Pancreas (tissue), 10 donors: ENCODE results near the gene PAQR9. TPM values are rescaled to one million over a fixed set of nuclear protein-coding genes. Genes with fewer than 3 reads are reported as not detected.
A peak's percentile ranks its signal among the peaks of the same experiment; 100 is the strongest.

ENCODE experiments used
- ATAC-seq, 4 donors: fragments of 200-7000 bp; cut with Tn5 transposase; one replicate each; pipeline versions ENCODE4 v1.8.0 to v1.9.1; 2020; ENCODE audit warnings: mild to moderate bottlenecking in 4 of 4, moderate library complexity in 4 of 4
- DNase-seq, 6 donors: peaks; one replicate each; pipeline ENCODE4 v3.0.0-alpha.2; 2020
- FAIRE-seq: peaks from 2 replicates; lab custom pipeline; 2012; peaks lifted over from hg19 to GRCh38; lab: Jason Lieb, UNC
- H3K27ac ChIP-seq, 4 donors: fragments of 200-600 bp; sonication (generic); 1 replicate in 3 of 4; 2 replicates in 1 of 4; pipeline versions ENCODE4 v1.5.0 to v1.8.0; 2020
- H3K27me3 ChIP-seq, 4 donors: fragments of 200-600 bp; one replicate each; pipeline ENCODE4 v1.8.0; 2021
- H3K36me3 ChIP-seq, 3 donors: fragments of 200-600 bp; sonication (generic) in 1 of 3; one replicate each; pipeline versions ENCODE4 v1.5.0 to v1.8.0; 2020 to 2021
- H3K4me1 ChIP-seq, 3 donors: fragments of 200-600 bp; one replicate each; pipeline ENCODE4 v1.8.0; 2021
- H3K4me3 ChIP-seq, 4 donors: fragments of 200-600 bp; sonication (generic) in 2 of 4; one replicate each; pipeline versions ENCODE4 v1.5.0 to v1.8.0; 2020 to 2021
- H3K9me3 ChIP-seq, 4 donors: fragments of 200-600 bp; one replicate each; pipeline ENCODE4 v1.8.0; 2021
- WGBS, 2 donors: extraction: QIAGEN DNeasy Blood & Tissue Kit; methylation state at CpG; one replicate each; pipeline ENCODE4 v1.1.7; 2013; 5-methylcytosine and 5-hydroxymethylcytosine counted together
- intact Hi-C, 3 donors: fragments of 100-400 bp; cut with DNase I; formaldehyde crosslinking; loops; one replicate each; pipeline versions ENCODE4 v1.11.1 to v1.14.2; 2022
- polyA plus RNA-seq, 2 donors: library from polyadenylated mRNA; stranded (reverse); fragments of 200-250 nt; gene quantifications; one replicate each; pipeline ENCODE4 v1.2.3, GENCODE V29; 2013
- total RNA-seq, 6 donors: library from RNA; stranded (reverse); fragmentation: NEBNext Ultra II Directional in 4 of 6; extraction: Animal tissue kit (Norgen Biotek cat#: 25700) in 4 of 6; gene quantifications; one replicate each; pipeline versions ENCODE4 v1.2.1 to v1.2.4, GENCODE V29; 2021 to 2023
- TF ChIP-seq, protein P1 (sequence below), 4 donors: fragments of 200-600 bp; sonication (generic) in 3 of 4; IDR thresholded peaks; one replicate each; pipeline versions ENCODE4 v1.5.0 to v1.8.0; 2021; ENCODE audit warnings: antibody characterized with exemption in 4 of 4
- donor health status: healthy with polysubstance abuse.
- donor health status: DM: no; HTN: no; CAD: no; lungs with moderate emphysema.
- donor health status: DM: no; HTN: no; CAD: no.
- donor health status: control.
- donor health status: control.
- donor health status: Bipolar disorder and iron deficiency.
- donor health status: DM: yes; HTN: yes; CAD: no.
- donor health status: DM: no; HTN: no; CAD: no.
- donor health status: DM: no; HTN: no; CAD: no.
- donor health status: DM: yes; HTN: yes; CAD: no.

Gene PAQR9
- total and polyA plus RNA-seq, 8 donors, result 0.13 TPM; not detected in 7

DNA sequence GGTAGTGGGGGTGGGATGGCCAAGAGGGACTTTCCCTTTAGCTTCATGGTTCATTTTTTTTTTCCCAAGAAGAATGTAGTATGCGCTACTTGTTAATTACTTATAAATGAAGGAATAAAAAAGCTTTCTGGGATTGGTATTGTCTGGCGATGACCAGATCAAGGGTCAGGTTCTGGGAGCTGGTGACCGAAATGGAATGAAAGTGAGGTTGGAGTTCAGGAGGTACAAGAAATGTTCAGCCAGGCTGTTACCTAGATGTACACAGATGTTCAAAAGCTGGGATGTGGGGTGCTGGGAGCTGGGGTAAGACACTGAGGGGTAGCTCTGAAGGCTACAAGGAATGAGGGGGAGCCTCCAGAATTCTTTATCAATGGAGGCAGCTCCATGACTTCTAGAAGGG is 20.8 kb upstream of the PAQR9 start:
- no peaks in the 10 kb centered on the region for H3K27me3 ChIP-seq
- intact Hi-C loops, result no loop called here
- 86 to 94% methylated on average over 3 of the region's 3 CpGs for whole genome bisulfite sequencing, 2 donors
- no peaks in the 10 kb centered on the region for H3K4me1 ChIP-seq
- H3K27ac ChIP-seq, result no peak overlapping the region
- no peak overlapping the region for H3K4me3 ChIP-seq
- ATAC-seq (no peak), DNase-seq (no peak), FAIRE-seq (no peak)
- no peaks in the 10 kb centered on the region for H3K36me3 ChIP-seq
- TF ChIP-seq, protein P1, sequence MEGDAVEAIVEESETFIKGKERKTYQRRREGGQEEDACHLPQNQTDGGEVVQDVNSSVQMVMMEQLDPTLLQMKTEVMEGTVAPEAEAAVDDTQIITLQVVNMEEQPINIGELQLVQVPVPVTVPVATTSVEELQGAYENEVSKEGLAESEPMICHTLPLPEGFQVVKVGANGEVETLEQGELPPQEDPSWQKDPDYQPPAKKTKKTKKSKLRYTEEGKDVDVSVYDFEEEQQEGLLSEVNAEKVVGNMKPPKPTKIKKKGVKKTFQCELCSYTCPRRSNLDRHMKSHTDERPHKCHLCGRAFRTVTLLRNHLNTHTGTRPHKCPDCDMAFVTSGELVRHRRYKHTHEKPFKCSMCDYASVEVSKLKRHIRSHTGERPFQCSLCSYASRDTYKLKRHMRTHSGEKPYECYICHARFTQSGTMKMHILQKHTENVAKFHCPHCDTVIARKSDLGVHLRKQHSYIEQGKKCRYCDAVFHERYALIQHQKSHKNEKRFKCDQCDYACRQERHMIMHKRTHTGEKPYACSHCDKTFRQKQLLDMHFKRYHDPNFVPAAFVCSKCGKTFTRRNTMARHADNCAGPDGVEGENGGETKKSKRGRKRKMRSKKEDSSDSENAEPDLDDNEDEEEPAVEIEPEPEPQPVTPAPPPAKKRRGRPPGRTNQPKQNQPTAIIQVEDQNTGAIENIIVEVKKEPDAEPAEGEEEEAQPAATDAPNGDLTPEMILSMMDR (IDR thresholded peaks at IDR 0.05), result no peak
- H3K9me3 ChIP-seq, result no peaks in the 10 kb centered on the region

DNA sequence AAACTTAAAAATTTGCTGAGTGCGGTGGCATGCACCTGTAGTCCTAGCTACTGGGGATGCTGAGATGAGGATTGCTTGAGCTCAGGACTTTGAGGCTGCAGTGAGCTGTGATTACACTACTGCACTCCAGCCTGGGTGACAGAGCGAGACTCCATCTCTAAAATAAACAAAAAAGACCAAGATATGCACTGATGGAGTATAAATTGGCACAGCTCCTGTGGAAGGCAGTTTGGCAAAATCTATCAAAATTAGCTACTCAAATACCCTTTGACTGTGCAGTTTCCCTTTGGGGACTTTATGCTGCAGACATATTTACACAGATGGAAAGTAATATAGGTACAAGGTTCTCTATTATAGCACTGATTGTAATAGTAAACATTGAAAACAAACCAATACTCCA is 19.8 kb upstream of the PAQR9 start:
- no peaks in the 10 kb centered on the region for H3K9me3 ChIP-seq
- H3K36me3 ChIP-seq, result no peaks in the 10 kb centered on the region
- 62 to 63% methylated on average over 2 of the region's 2 CpGs for WGBS, 2 donors
- TF ChIP-seq, protein P1 (IDR thresholded peaks at IDR 0.05), result no peak
- H3K27me3 ChIP-seq, result no peaks in the 10 kb centered on the region
- DNase-seq (no peak), FAIRE-seq (no peak), ATAC-seq (no peak)
- intact Hi-C loops, result no loop called here
- no peak overlapping the region for H3K27ac ChIP-seq
- no peaks in the 10 kb centered on the region for H3K4me1 ChIP-seq
- no peak overlapping the region for H3K4me3 ChIP-seq

DNA sequence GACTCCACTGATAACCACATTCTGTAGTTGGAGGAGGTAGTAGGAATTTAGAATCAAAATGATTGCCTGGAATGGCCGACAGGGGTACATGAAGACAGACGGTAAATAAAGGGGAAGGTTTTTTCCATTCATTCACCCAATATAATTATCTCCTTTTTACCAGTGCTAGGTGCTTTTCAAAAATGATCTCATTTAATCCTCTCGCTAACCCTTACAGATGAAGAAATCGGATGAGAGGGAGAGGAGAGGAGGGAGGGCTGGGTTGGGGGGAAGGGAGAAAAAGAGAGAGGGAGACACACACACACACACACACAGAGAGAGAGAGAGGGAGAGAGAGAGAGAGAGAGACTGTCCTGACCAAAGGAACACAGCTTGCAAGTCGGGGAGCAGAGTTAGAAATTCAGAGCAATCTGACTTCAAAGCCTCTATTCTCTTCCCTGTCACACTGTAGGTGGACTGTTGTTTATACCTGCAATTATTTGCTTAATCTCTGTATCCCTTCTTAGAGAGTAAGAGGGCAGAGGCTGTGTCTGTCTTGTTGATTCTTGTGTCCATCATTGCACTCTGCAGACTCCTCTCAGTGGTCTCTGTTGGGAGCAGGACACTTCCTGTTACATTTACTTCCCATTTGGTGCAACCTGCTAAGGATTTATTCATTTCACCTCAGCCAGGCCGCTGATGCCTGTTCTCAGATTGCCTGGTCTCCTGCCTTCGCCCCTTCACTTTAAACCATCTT is 18.7 kb upstream of the PAQR9 start:
- H3K27me3 ChIP-seq, result no peaks in the 10 kb centered on the region
- ATAC-seq, result no peak
- DNase-seq, result no peak
- no peaks in the 10 kb centered on the region for H3K36me3 ChIP-seq
- 41 to 46% methylated on average over 7 of the region's 7 CpGs for WGBS, 2 donors
- no peak overlapping the region for H3K4me3 ChIP-seq
- no peak overlapping the region for H3K27ac ChIP-seq
- no peaks in the 10 kb centered on the region for H3K4me1 ChIP-seq
- H3K9me3 ChIP-seq, result no peaks in the 10 kb centered on the region
- TF ChIP-seq, protein P1 (IDR thresholded peaks at IDR 0.05), result no peak
- intact Hi-C loops, result no loop called here
- FAIRE-seq, result no peak

GRCh38 chr3:142981108-142981507 is 17.6 kb upstream of the PAQR9 start:
- no peak for ATAC-seq
- 49 to 52% methylated on average over 3 of the region's 3 CpGs for WGBS, 2 donors
- TF ChIP-seq, protein P1 (IDR thresholded peaks at IDR 0.05), result no peak
- no peaks in the 10 kb centered on the region for H3K36me3 ChIP-seq
- intact Hi-C loops, result no loop called here
- H3K27me3 ChIP-seq, result no peaks in the 10 kb centered on the region
- no peaks in the 10 kb centered on the region for H3K9me3 ChIP-seq
- H3K4me3 ChIP-seq, result no peak overlapping the region
- no peak for DNase-seq
- H3K4me1 ChIP-seq, result no peaks in the 10 kb centered on the region
- no peak overlapping the region for H3K27ac ChIP-seq
- no peak for FAIRE-seq

- WGBS, 2 donors, result 46 to 52% methylated on average over 1 of the region's 1 CpG
- no peak overlapping the region for H3K4me3 ChIP-seq
- DNase-seq, result no peak
- no peak overlapping the region for H3K27ac ChIP-seq
- H3K4me1 ChIP-seq, result no peaks in the 10 kb centered on the region
- no peaks in the 10 kb centered on the region for H3K36me3 ChIP-seq
- no peaks in the 10 kb centered on the region for H3K9me3 ChIP-seq
- H3K27me3 ChIP-seq, result no peaks in the 10 kb centered on the region
- FAIRE-seq, result peak; percentile 75
- TF ChIP-seq, protein P1 (IDR thresholded peaks at IDR 0.05), result no peak
- ATAC-seq, result no peak
- intact Hi-C loops, result no loop called here
Observed at GRCh38 chr3:142977399-142977728, 13.9 kb upstream of the PAQR9 start.
